Keratinocyte (primary cell): ENCODE results near the gene FOXC1.

Experiments
- EZH2 ChIP-seq: IDR thresholded peaks from one replicate; pipeline ENCODE4 v1.6.1; 2012; ENCODE audit warnings: inconsistent platforms, mild to moderate bottlenecking, low read length, moderate library complexity
- TF ChIP-seq, protein P1 (sequence below), 3 experiments: IDR thresholded peaks in 1 of 3; conservative IDR thresholded peaks in 1 of 3; optimal IDR thresholded peaks in 1 of 3; 2 replicates in 2 of 3; 3 replicates in 1 of 3; pipeline versions ENCODE3 to v1.5.1; 2011; ENCODE audit warnings: low read length in 3 of 3, mild to moderate bottlenecking in 3 of 3, moderate library complexity in 2 of 3, control low read depth in 1 of 3, inconsistent platforms in 1 of 3; ENCODE audit not compliant: insufficient read depth in 2 of 3; ENCODE audit errors: extremely low read depth in 1 of 3

DNA sequence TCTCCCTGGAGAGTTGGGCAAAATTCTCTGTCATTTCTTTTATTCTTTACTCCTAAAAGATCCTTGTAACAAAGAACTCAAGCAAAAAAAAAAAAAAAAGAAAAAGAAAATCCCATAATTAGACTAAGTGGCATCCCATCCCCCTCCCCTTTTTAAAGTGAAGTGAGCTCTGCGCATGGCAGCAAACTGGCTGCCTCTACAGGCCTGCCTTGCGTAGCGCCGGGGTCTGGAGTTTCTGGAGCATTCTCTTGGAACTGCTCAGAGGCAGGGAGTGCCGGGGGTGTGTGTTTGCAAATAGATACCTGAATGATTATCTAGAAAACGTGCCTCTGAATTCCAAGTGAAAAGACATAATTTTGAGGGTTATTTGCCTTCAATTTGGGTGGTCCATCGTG lies 48.1 kb downstream of the FOXC1 start:
- TF ChIP-seq, protein P1, sequence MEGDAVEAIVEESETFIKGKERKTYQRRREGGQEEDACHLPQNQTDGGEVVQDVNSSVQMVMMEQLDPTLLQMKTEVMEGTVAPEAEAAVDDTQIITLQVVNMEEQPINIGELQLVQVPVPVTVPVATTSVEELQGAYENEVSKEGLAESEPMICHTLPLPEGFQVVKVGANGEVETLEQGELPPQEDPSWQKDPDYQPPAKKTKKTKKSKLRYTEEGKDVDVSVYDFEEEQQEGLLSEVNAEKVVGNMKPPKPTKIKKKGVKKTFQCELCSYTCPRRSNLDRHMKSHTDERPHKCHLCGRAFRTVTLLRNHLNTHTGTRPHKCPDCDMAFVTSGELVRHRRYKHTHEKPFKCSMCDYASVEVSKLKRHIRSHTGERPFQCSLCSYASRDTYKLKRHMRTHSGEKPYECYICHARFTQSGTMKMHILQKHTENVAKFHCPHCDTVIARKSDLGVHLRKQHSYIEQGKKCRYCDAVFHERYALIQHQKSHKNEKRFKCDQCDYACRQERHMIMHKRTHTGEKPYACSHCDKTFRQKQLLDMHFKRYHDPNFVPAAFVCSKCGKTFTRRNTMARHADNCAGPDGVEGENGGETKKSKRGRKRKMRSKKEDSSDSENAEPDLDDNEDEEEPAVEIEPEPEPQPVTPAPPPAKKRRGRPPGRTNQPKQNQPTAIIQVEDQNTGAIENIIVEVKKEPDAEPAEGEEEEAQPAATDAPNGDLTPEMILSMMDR (optimal IDR thresholded peaks at IDR 0.05 in 1 of 3, IDR thresholded peaks at IDR 0.05 in 1 of 3, conservative IDR thresholded peaks at IDR 0.05 in 1 of 3; ENCODE audit: extremely low read depth in 1 of 3, insufficient read depth in 2 of 3, low read length in 3 of 3), result no peak
- TF ChIP-seq EZH2, result no peak
